ENCODE results near the gene TOPORS. TPM values are rescaled to one million over a fixed set of nuclear protein-coding genes. Genes with fewer than 3 reads are reported as not detected.

The TOPORS gene
- total RNA-seq, 1 donor from 2014 or later, result 13.9 TPM

- Mint-ChIP-seq H3K4me3 (ENCODE audit: unreplicated experiment) (no peak overlapping the region), H3K27me3 (ENCODE audit: unreplicated experiment) (peaks cover 3% of the 10 kb centered on the region), H3K27ac (ENCODE audit: unreplicated experiment) (no peak overlapping the region), H3K9me3 (ENCODE audit: unreplicated experiment) (peaks cover 5% of the 10 kb centered on the region), H3K36me3 (ENCODE audit: unreplicated experiment) (peaks cover 10% of the 10 kb centered on the region), H3K4me1 (ENCODE audit: low read depth, unreplicated experiment) (no peaks in the 10 kb centered on the region)
- no peak for TF ChIP-seq CTCF (IDR thresholded peaks at IDR 0.05; ENCODE audit: partially characterized antibody, unreplicated experiment)
- no peak for DNase-seq
These were observed 36.1 kb downstream of the TOPORS start for GRCh38 chr9:32516241-32516640.

DNA sequence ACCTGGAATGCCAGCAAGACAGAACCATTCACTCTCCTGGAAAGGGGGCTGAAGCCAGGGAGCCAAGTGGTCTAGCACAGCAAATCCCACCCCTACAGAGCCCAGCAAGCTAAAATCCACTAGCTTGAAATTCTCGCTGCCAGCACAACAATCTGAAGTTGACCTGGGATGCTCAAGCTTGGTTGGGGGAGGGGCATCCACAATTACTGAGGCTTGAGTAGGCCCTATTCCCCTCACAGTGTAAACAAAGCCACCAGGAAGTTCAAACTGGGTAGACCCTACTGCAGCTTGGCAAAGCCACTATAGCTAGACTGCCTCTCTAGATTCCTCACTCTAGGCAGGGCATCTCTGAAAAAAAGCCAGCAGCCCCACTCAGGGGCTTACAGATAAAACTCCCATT is 43.7 kb downstream of the TOPORS start:
- Mint-ChIP-seq H3K27ac (ENCODE audit: unreplicated experiment) (no peak overlapping the region), H3K4me3 (ENCODE audit: unreplicated experiment) (no peak overlapping the region)

DNA sequence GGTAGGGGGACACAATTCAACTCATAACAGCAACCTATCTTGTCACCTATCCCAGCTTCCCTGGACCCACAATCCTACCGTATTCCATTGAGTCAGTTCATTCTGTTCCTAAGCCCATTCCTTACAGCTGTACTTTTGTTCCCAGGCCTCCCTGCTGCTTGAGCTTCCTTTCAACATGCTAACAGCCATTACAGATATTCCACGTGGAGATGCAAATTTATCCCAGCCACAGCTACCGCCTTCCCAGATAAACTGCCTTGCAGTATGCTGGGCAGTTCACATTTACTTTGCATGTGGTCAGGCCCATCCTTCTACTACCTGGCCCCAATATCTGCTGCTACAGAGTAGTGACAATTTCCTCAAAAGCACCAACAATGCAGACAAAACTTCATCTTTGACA is 49.4 kb downstream of the TOPORS start:
- no peaks in the 10 kb centered on the region for H3K9me3 Mint-ChIP-seq (ENCODE audit: unreplicated experiment)
- peaks cover 2% of the 10 kb centered on the region for H3K27me3 Mint-ChIP-seq (ENCODE audit: unreplicated experiment)
- TF ChIP-seq CTCF (IDR thresholded peaks at IDR 0.05; ENCODE audit: partially characterized antibody, unreplicated experiment), result no peak
- H3K36me3 Mint-ChIP-seq (ENCODE audit: unreplicated experiment), result no peaks in the 10 kb centered on the region
- H3K4me3 Mint-ChIP-seq (ENCODE audit: unreplicated experiment), result no peak overlapping the region
- DNase-seq, result no peak
- H3K4me1 Mint-ChIP-seq (ENCODE audit: low read depth, unreplicated experiment), result no peaks in the 10 kb centered on the region
- no peak overlapping the region for H3K27ac Mint-ChIP-seq (ENCODE audit: unreplicated experiment)

More for the DNA sequence above, 43.7 kb downstream of the TOPORS start:
- no peak for TF ChIP-seq CTCF (IDR thresholded peaks at IDR 0.05; ENCODE audit: partially characterized antibody, unreplicated experiment)
- Mint-ChIP-seq H3K9me3 (ENCODE audit: unreplicated experiment) (peaks cover 2% of the 10 kb centered on the region), H3K36me3 (ENCODE audit: unreplicated experiment) (peaks cover 8% of the 10 kb centered on the region), H3K4me1 (ENCODE audit: low read depth, unreplicated experiment) (no peaks in the 10 kb centered on the region), H3K27me3 (ENCODE audit: unreplicated experiment) (peaks cover under 1% of the 10 kb centered on the region)
- DNase-seq, result no peak

- Mint-ChIP-seq H3K36me3 (ENCODE audit: unreplicated experiment) (no peaks in the 10 kb centered on the region), H3K27ac (ENCODE audit: unreplicated experiment) (no peak overlapping the region), H3K4me1 (ENCODE audit: low read depth, unreplicated experiment) (no peaks in the 10 kb centered on the region), H3K4me3 (ENCODE audit: unreplicated experiment) (no peak overlapping the region), H3K9me3 (ENCODE audit: unreplicated experiment) (no peaks in the 10 kb centered on the region), H3K27me3 (ENCODE audit: unreplicated experiment) (peaks cover 2% of the 10 kb centered on the region)
- no peak for TF ChIP-seq CTCF (IDR thresholded peaks at IDR 0.05; ENCODE audit: partially characterized antibody, unreplicated experiment)
- DNase-seq, result no peak
These were observed 49.9 kb downstream of the TOPORS start for GRCh38 chr9:32502464-32502863.

- H3K4me1 Mint-ChIP-seq (ENCODE audit: low read depth, unreplicated experiment), result no peaks in the 10 kb centered on the region
- no peak for DNase-seq
- H3K36me3 Mint-ChIP-seq (ENCODE audit: unreplicated experiment), result no peaks in the 10 kb centered on the region
- H3K27ac Mint-ChIP-seq (ENCODE audit: unreplicated experiment), result no peak overlapping the region
- no peak overlapping the region for H3K4me3 Mint-ChIP-seq (ENCODE audit: unreplicated experiment)
- no peaks in the 10 kb centered on the region for H3K9me3 Mint-ChIP-seq (ENCODE audit: unreplicated experiment)
- no peak for TF ChIP-seq CTCF (IDR thresholded peaks at IDR 0.05; ENCODE audit: partially characterized antibody, unreplicated experiment)
- H3K27me3 Mint-ChIP-seq (ENCODE audit: unreplicated experiment), result peaks cover 2% of the 10 kb centered on the region
These were observed 50.5 kb downstream of the TOPORS start for GRCh38 chr9:32501868-32502267.
